ENCODE data around the gene OR2T5.
"Not testable (repeated sequence)": the region's sequence is repeated elsewhere in the genome, so short reads cannot be mapped to it uniquely, and the experiment has no call there.

- TF ChIP-seq, protein P1, sequence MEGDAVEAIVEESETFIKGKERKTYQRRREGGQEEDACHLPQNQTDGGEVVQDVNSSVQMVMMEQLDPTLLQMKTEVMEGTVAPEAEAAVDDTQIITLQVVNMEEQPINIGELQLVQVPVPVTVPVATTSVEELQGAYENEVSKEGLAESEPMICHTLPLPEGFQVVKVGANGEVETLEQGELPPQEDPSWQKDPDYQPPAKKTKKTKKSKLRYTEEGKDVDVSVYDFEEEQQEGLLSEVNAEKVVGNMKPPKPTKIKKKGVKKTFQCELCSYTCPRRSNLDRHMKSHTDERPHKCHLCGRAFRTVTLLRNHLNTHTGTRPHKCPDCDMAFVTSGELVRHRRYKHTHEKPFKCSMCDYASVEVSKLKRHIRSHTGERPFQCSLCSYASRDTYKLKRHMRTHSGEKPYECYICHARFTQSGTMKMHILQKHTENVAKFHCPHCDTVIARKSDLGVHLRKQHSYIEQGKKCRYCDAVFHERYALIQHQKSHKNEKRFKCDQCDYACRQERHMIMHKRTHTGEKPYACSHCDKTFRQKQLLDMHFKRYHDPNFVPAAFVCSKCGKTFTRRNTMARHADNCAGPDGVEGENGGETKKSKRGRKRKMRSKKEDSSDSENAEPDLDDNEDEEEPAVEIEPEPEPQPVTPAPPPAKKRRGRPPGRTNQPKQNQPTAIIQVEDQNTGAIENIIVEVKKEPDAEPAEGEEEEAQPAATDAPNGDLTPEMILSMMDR (IDR thresholded peaks at IDR 0.05; ENCODE audit: borderline replicate concordance, extremely low read depth, low read length, poor library complexity, severe bottlenecking): not testable (repeated sequence)
- not testable (repeated sequence) for TF ChIP-seq EZH2 (IDR thresholded peaks at IDR 0.05; ENCODE audit: borderline replicate concordance, low read depth, low read length, severe bottlenecking)
These were observed 29.3 kb upstream of the OR2T5 start for GRCh38 chr1:248459117-248459516.

Measured in DND-41 (cell line).